Neural progenitor cell (in vitro differentiated cells): Measurements from ENCODE around the gene SPEF2. TPM values are rescaled to one million over a fixed set of nuclear protein-coding genes. Genes with fewer than 3 reads are reported as not detected.

Experiments
- DNase-seq: peaks from one replicate; pipeline ENCODE4 v3.0.0-alpha.2; 2016; ENCODE audit warnings: low spot score
- H2AFZ ChIP-seq: fragments of 200-600 bp; sonication (generic); replicated peaks from 2 replicates; pipeline ENCODE4 v1.6.1; 2016; ENCODE audit warnings: antibody characterized with exemption
- H3F3A ChIP-seq: fragments of 200-600 bp; sonication (generic); 2 replicates; pipeline ENCODE4 v1.6.1; 2016; ENCODE audit warnings: antibody characterized with exemption, low read depth
- H3K27ac ChIP-seq: fragments of 200-600 bp; sonication (generic); 2 replicates; pipeline ENCODE4 v1.5.1; 2016; ENCODE audit warnings: mild to moderate bottlenecking
- H3K27me3 ChIP-seq: fragments of 200-600 bp; sonication (generic); 2 replicates; pipeline ENCODE4 v1.6.1; 2016; ENCODE audit warnings: mild to moderate bottlenecking, moderate library complexity
- H3K36me3 ChIP-seq: fragments of 200-600 bp; sonication (generic); 2 replicates; pipeline ENCODE4 v1.5.1; 2016
- H3K4me1 ChIP-seq: fragments of 200-600 bp; sonication (generic); 2 replicates; pipeline ENCODE4 v1.6.1; 2016; ENCODE audit warnings: mixed run types
- H3K4me2 ChIP-seq: fragments of 200-600 bp; sonication (generic); 2 replicates; pipeline ENCODE4 v1.6.1; 2016
- H3K4me3 ChIP-seq: fragments of 200-600 bp; sonication (generic); 2 replicates; pipeline ENCODE4 v1.5.1; 2016
- H3K79me2 ChIP-seq: fragments of 200-600 bp; sonication (generic); 2 replicates; pipeline ENCODE4 v1.6.1; 2016; ENCODE audit warnings: low read depth
- H3K9ac ChIP-seq: fragments of 200-600 bp; sonication (generic); 2 replicates; pipeline ENCODE4 v1.6.1; 2016
- H3K9me3 ChIP-seq: fragments of 200-600 bp; sonication (generic); 2 replicates; pipeline ENCODE4 v1.5.1; 2016; ENCODE audit warnings: low read depth
- H4K20me1 ChIP-seq: fragments of 200-600 bp; sonication (generic); 2 replicates; pipeline ENCODE4 v1.6.1; 2016; ENCODE audit warnings: low read depth
- H3K27ac Mint-ChIP-seq: 3 replicates; pipeline ENCODE4 v1.8.0; 2021; ENCODE audit warnings: mixed read lengths
- H3K27me3 Mint-ChIP-seq: 2 replicates; pipeline ENCODE4 v1.8.0; 2022; ENCODE audit warnings: low read depth, mild to moderate bottlenecking, inconsistent platforms, moderate library complexity, mixed read lengths; ENCODE audit not compliant: insufficient read depth
- H3K36me3 Mint-ChIP-seq: 3 replicates; pipeline ENCODE4 v1.8.0; 2021; ENCODE audit warnings: mixed read lengths
- H3K4me1 Mint-ChIP-seq: 3 replicates; pipeline ENCODE4 v1.8.0; 2021; ENCODE audit warnings: mixed read lengths
- H3K4me3 Mint-ChIP-seq: 3 replicates; pipeline ENCODE4 v1.8.0; 2021; ENCODE audit warnings: mild to moderate bottlenecking, moderate library complexity, mixed read lengths
- H3K9me3 Mint-ChIP-seq: 3 replicates; pipeline ENCODE4 v1.8.0; 2020; ENCODE audit warnings: mixed read lengths
- EZH2 ChIP-seq: fragments of 200-600 bp; sonication (generic); IDR thresholded peaks from 2 replicates; pipeline ENCODE4 v1.6.1; 2017; ENCODE audit warnings: antibody characterized with exemption, mild to moderate bottlenecking, moderate library complexity
- EZH2phosphoT487 ChIP-seq: fragments of 200-600 bp; sonication (generic); IDR thresholded peaks from 2 replicates; pipeline ENCODE4 v1.6.1; 2017; ENCODE audit warnings: antibody characterized with exemption
- total RNA-seq: library from RNA; depleted of rRNA; stranded (reverse); fragments of >200 nt; gene quantifications from 2 replicates; pipeline ENCODE4 v1.2.3, GENCODE V29; 2015; ENCODE audit warnings: low replicate concordance
- TF ChIP-seq, protein P1 (sequence below): fragments of 200-600 bp; sonication (generic); IDR thresholded peaks from 2 replicates; pipeline ENCODE4 v1.5.1; 2017; ENCODE audit warnings: antibody characterized with exemption, mild to moderate bottlenecking

SPEF2 gene
- total RNA-seq, 1 donor from 2014 or later: 5.8 TPM

DNA sequence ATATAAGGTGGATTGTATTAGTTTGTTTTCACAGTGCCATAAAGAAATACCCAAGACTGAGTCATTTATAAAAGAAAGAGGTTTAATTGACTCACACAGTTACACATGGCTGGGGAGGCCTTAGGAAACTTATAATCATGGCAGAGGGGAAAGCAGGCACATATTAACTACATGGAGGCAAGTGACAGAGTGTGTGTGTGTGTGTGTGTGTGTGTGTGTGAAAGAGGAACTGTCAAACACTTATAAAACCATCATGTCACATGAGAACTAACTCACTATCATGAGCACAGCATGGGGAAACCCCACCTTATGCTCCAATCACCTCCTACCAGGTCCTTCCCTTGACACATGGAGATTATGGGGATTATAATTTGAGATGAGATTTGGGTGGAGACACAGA is 118.6 kb downstream of the SPEF2 start:
- Histone ChIP-seq H2AFZ (no peak overlapping the region), H3K4me2 (no peak overlapping the region), H3K9me3 (no peaks in the 10 kb centered on the region), H3K27me3 (peaks cover 54% of the 10 kb centered on the region), H3K4me3 (no peak overlapping the region), H3K79me2 (no peaks in the 10 kb centered on the region), H3K9ac (no peak overlapping the region), H3K36me3 (no peaks in the 10 kb centered on the region), H3K27ac (no peak overlapping the region), H4K20me1 (no peaks in the 10 kb centered on the region), H3K4me1 (no peaks in the 10 kb centered on the region), H3F3A (no peaks in the 10 kb centered on the region)
- peaks cover 2% of the 10 kb centered on the region for H3K4me1 Mint-ChIP-seq
- no peaks in the 10 kb centered on the region for H3K27me3 Mint-ChIP-seq
- TF ChIP-seq, protein P1, sequence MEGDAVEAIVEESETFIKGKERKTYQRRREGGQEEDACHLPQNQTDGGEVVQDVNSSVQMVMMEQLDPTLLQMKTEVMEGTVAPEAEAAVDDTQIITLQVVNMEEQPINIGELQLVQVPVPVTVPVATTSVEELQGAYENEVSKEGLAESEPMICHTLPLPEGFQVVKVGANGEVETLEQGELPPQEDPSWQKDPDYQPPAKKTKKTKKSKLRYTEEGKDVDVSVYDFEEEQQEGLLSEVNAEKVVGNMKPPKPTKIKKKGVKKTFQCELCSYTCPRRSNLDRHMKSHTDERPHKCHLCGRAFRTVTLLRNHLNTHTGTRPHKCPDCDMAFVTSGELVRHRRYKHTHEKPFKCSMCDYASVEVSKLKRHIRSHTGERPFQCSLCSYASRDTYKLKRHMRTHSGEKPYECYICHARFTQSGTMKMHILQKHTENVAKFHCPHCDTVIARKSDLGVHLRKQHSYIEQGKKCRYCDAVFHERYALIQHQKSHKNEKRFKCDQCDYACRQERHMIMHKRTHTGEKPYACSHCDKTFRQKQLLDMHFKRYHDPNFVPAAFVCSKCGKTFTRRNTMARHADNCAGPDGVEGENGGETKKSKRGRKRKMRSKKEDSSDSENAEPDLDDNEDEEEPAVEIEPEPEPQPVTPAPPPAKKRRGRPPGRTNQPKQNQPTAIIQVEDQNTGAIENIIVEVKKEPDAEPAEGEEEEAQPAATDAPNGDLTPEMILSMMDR: no peak
- no peak for TF ChIP-seq EZH2
- TF ChIP-seq EZH2phosphoT487: no peak
- no peak overlapping the region for H3K27ac Mint-ChIP-seq
- peaks cover 3% of the 10 kb centered on the region for H3K9me3 Mint-ChIP-seq
- no peaks in the 10 kb centered on the region for H3K36me3 Mint-ChIP-seq
- no peak overlapping the region for H3K4me3 Mint-ChIP-seq
- no peak for DNase-seq

DNA sequence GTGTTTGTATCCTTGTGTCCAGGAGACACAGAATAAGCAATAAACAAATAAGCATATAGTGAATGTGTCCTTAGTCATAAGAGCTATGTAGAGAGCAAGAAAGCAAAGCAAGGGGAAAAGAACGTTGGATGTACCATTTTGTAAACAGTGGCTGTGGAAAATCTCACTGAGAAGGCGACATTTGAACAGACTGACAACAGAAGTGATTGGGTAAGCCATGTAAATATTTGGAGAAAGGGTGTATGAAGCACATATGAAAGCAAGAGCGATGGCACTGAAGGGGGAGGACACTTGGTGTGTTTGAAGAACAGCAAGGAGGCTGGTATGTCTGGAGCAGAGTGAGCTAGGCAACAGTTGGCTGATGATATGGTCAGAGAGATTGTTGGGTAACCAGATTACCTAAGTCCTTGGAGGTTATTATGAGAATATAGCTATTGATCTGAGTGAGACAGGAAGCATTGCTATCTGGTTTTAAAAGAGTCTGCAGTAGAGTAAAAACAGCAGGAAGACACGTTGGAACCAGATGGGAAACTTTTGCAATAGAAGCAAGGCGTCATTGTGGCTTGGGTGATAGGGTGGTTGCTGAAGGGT is 123.6 kb downstream of the SPEF2 start:
- Histone ChIP-seq H2AFZ (no peak overlapping the region), H3F3A (no peaks in the 10 kb centered on the region), H3K4me3 (no peak overlapping the region), H3K36me3 (no peaks in the 10 kb centered on the region), H3K4me2 (no peak overlapping the region), H3K79me2 (no peaks in the 10 kb centered on the region), H3K27me3 (peaks cover 66% of the 10 kb centered on the region), H4K20me1 (no peaks in the 10 kb centered on the region), H3K9me3 (no peaks in the 10 kb centered on the region), H3K27ac (no peak overlapping the region), H3K4me1 (no peaks in the 10 kb centered on the region), H3K9ac (no peak overlapping the region)
- H3K27me3 Mint-ChIP-seq: no peaks in the 10 kb centered on the region
- H3K27ac Mint-ChIP-seq: no peak overlapping the region
- H3K9me3 Mint-ChIP-seq: peaks cover 3% of the 10 kb centered on the region
- no peaks in the 10 kb centered on the region for H3K36me3 Mint-ChIP-seq
- no peak for DNase-seq
- no peak overlapping the region for H3K4me3 Mint-ChIP-seq
- H3K4me1 Mint-ChIP-seq: peaks cover 8% of the 10 kb centered on the region
- TF ChIP-seq EZH2: no peak
- TF ChIP-seq EZH2phosphoT487: no peak
- TF ChIP-seq, protein P1: no peak

DNA sequence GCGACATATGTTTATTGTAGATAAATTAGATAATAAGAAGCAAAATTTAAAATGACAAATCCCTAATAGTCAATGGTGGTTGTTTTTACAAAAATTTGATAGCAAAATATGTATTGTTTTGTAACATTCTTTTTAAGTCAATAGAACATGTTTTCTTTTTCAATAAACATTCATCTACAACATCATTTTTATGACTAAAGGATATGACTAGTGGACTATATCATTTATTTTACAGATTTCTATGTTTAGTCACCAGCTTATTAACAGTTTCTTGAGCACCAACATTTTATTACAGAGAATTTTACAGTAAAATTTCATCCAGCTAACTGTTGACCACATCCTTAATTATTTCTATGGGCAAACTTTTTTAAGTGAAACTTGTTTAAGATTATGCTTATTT is 124.3 kb downstream of the SPEF2 start:
- TF ChIP-seq EZH2phosphoT487 (no peak), EZH2 (no peak)
- TF ChIP-seq, protein P1: no peak
- H3K9me3 ChIP-seq: no peaks in the 10 kb centered on the region
- H2AFZ ChIP-seq: no peak overlapping the region
- no peaks in the 10 kb centered on the region for H3K79me2 ChIP-seq
- peaks cover 73% of the 10 kb centered on the region for H3K27me3 ChIP-seq
- no peak overlapping the region for H3K9ac ChIP-seq
- H3K27ac ChIP-seq: no peak overlapping the region
- no peak overlapping the region for H3K4me3 ChIP-seq
- H3F3A ChIP-seq: no peaks in the 10 kb centered on the region
- Mint-ChIP-seq H3K9me3 (peaks cover 3% of the 10 kb centered on the region), H3K4me1 (peaks cover 8% of the 10 kb centered on the region), H3K4me3 (no peak overlapping the region), H3K27ac (no peak overlapping the region), H3K36me3 (no peaks in the 10 kb centered on the region), H3K27me3 (no peaks in the 10 kb centered on the region)
- no peaks in the 10 kb centered on the region for H4K20me1 ChIP-seq
- H3K4me1 ChIP-seq: no peaks in the 10 kb centered on the region
- DNase-seq: no peak
- H3K4me2 ChIP-seq: no peak overlapping the region
- H3K36me3 ChIP-seq: no peaks in the 10 kb centered on the region
